WTC11 (cell line): Measurements from ENCODE around the gene TMCO2. TPM values are rescaled to one million over a fixed set of nuclear protein-coding genes. Genes with fewer than 3 reads are reported as not detected.

ENCODE experiments used
- ATAC-seq: fragments of 200-7000 bp; cut with Tn5 transposase; 2 replicates; pipeline ENCODE4 v1.10.0; 2021; ENCODE audit warnings: mild to moderate bottlenecking, moderate library complexity
- CTCF ChIA-PET: fragments of 300-600 bp; sonication (Branson Sonifier 250); formaldehyde crosslinking; loops from one replicate; lab custom pipeline; 2021; ENCODE audit warnings: antibody characterized with exemption; lab: Charles Lee
- POLR2A ChIA-PET: fragments of 350-600 bp; sonication (Branson Sonifier 250); formaldehyde crosslinking; loops from one replicate; lab custom pipeline; 2021; ENCODE audit warnings: antibody characterized with exemption; lab: Charles Lee
- DNase-seq: peaks from one replicate; pipeline ENCODE4 v3.0.0; 2021; ENCODE audit warnings: low spot score
- H3K27ac Mint-ChIP-seq: 2 replicates; pipeline ENCODE4 v1.8.0; 2021; ENCODE audit warnings: mixed read lengths
- H3K27me3 Mint-ChIP-seq: 2 replicates; pipeline ENCODE4 v1.8.0; 2021; ENCODE audit warnings: low read depth, mild to moderate bottlenecking, moderate library complexity, mixed read lengths
- H3K36me3 Mint-ChIP-seq: 2 replicates; pipeline ENCODE4 v1.8.0; 2021; ENCODE audit warnings: mixed read lengths
- H3K4me1 Mint-ChIP-seq: 2 replicates; pipeline ENCODE4 v1.8.0; 2022; ENCODE audit warnings: mixed read lengths
- H3K4me3 Mint-ChIP-seq: 2 replicates; pipeline ENCODE4 v1.8.0; 2021; ENCODE audit warnings: mild to moderate bottlenecking, moderate library complexity, mixed read lengths
- H3K9me3 Mint-ChIP-seq: 2 replicates; pipeline ENCODE4 v1.8.0; 2021; ENCODE audit warnings: mixed read lengths
- ATF3 ChIP-seq: sonication (generic); formaldehyde crosslinking; conservative IDR thresholded peaks from 2 replicates; pipeline ENCODE4 v1.8.1; 2022; ENCODE audit warnings: mild to moderate bottlenecking, missing genetic modification reagents
- CDX4 ChIP-seq: fragments of 250-450 bp; sonication (Bioruptor Pico); IDR thresholded peaks from 2 replicates; pipeline ENCODE4 v1.9.0; 2021; ENCODE audit warnings: moderate library complexity, mild to moderate bottlenecking, inconsistent platforms, borderline replicate concordance
- CREM ChIP-seq: sonication (generic); formaldehyde crosslinking; IDR thresholded peaks from 2 replicates; pipeline ENCODE4 v1.8.1; 2022; ENCODE audit warnings: mild to moderate bottlenecking, missing genetic modification reagents, moderate library complexity
- E2F4 ChIP-seq: sonication (generic); formaldehyde crosslinking; IDR thresholded peaks from 2 replicates; pipeline ENCODE4 v1.8.1; 2022; ENCODE audit warnings: low read depth, mild to moderate bottlenecking, moderate library complexity, missing genetic modification reagents, borderline replicate concordance
- FOXP1 ChIP-seq: sonication (generic); formaldehyde crosslinking; IDR thresholded peaks from 2 replicates; pipeline ENCODE4 v1.8.0; 2022; ENCODE audit warnings: missing genetic modification reagents, mild to moderate bottlenecking, moderate library complexity, borderline replicate concordance
- MLX ChIP-seq: sonication (generic); formaldehyde crosslinking; IDR thresholded peaks from 2 replicates; pipeline ENCODE4 v1.8.1; 2023; ENCODE audit warnings: mild to moderate bottlenecking, missing genetic modification reagents, moderate library complexity
- NFE2L1 ChIP-seq: sonication (generic); formaldehyde crosslinking; IDR thresholded peaks from 2 replicates; pipeline ENCODE4 v1.8.1; 2023; ENCODE audit warnings: missing genetic modification reagents
- PRDM15 ChIP-seq: sonication (generic); formaldehyde crosslinking; IDR thresholded peaks from 2 replicates; pipeline ENCODE4 v1.8.0; 2022; ENCODE audit warnings: missing genetic modification reagents
- RELA ChIP-seq: sonication (generic); formaldehyde crosslinking; IDR thresholded peaks from 2 replicates; pipeline ENCODE4 v1.8.1; 2022; ENCODE audit warnings: missing genetic modification reagents, mild to moderate bottlenecking, borderline replicate concordance
- SOX15 ChIP-seq: fragments of 250-450 bp; sonication (Bioruptor Pico); IDR thresholded peaks from 2 replicates; pipeline ENCODE4 v1.9.0; 2021; ENCODE audit warnings: mild to moderate bottlenecking
- ZBTB21 ChIP-seq: sonication (generic); formaldehyde crosslinking; IDR thresholded peaks from 2 replicates; pipeline ENCODE4 v1.8.1; 2023; ENCODE audit warnings: mild to moderate bottlenecking, missing genetic modification reagents, borderline replicate concordance
- ZNF232 ChIP-seq: sonication (generic); formaldehyde crosslinking; IDR thresholded peaks from 2 replicates; pipeline ENCODE4 v1.8.0; 2022; ENCODE audit warnings: mild to moderate bottlenecking, missing genetic modification reagents
- ZNF512 ChIP-seq: sonication (generic); formaldehyde crosslinking; IDR thresholded peaks from 2 replicates; pipeline ENCODE4 v1.8.1; 2022; ENCODE audit warnings: missing genetic modification reagents, borderline replicate concordance
- ZNF532 ChIP-seq: fragments of 250-450 bp; sonication (Bioruptor Pico); IDR thresholded peaks from 2 replicates; pipeline ENCODE4 v1.9.0; 2021; ENCODE audit warnings: mild to moderate bottlenecking, borderline replicate concordance
- total RNA-seq: library from RNA; stranded (reverse); gene quantifications from 3 replicates; pipeline ENCODE4 v1.2.3, GENCODE V29; 2021

TMCO2 gene
- total RNA-seq, 1 experiment from 2014 or later = not detected

GRCh38 chr1:40245686-40246085 is 2.1 kb upstream of the TMCO2 start:
- no peak for ATAC-seq
- no peaks in the 10 kb centered on the region for H3K27me3 Mint-ChIP-seq
- CTCF ChIA-PET = no interaction called here
- POLR2A ChIA-PET = no interaction called here
- H3K36me3 Mint-ChIP-seq = no peaks in the 10 kb centered on the region
- no peaks in the 10 kb centered on the region for H3K9me3 Mint-ChIP-seq
- no peaks in the 10 kb centered on the region for H3K4me1 Mint-ChIP-seq
- H3K27ac Mint-ChIP-seq = no peak overlapping the region
- TF ChIP-seq ATF3 (CRISPR knock-in tag) = no peak
- no peak for TF ChIP-seq RELA
- no peak for TF ChIP-seq SOX15
- TF ChIP-seq CREM (CRISPR knock-in tag) = no peak
- TF ChIP-seq MLX (CRISPR knock-in tag) = no peak
- no peak for TF ChIP-seq ZNF532 (CRISPR knock-in tag)
- TF ChIP-seq, all 79 proteins: peak for 0
- no peak overlapping the region for H3K4me3 Mint-ChIP-seq
- DNase-seq = no peak

GRCh38 chr1:40248412-40248811 is 675 bp downstream of the TMCO2 start:
- Mint-ChIP-seq H3K4me1 (no peaks in the 10 kb centered on the region), H3K4me3 (no peak overlapping the region), H3K27ac (no peak overlapping the region), H3K36me3 (no peaks in the 10 kb centered on the region), H3K27me3 (no peaks in the 10 kb centered on the region), H3K9me3 (no peaks in the 10 kb centered on the region)
- ChIA-PET POLR2A (interaction anchor here (0.6 kb wide), 1 partner anchor 52 kb away, joined by 5 read pairs; no protein-coding TSS in a partner anchor), CTCF (interaction anchor here (1.1 to 1.8 kb wide), 1 partner anchor 90 kb away, joined by 4 to 5 read pairs; no protein-coding TSS in a partner anchor)
- ATAC-seq (no peak), DNase-seq (no peak)
- TF ChIP-seq ZBTB21 (CRISPR knock-in tag) = no peak
- no peak for TF ChIP-seq E2F4
- no peak for TF ChIP-seq PRDM15 (CRISPR knock-in tag)
- no peak for TF ChIP-seq ZNF232
- TF ChIP-seq CDX4 (CRISPR knock-in tag) = no peak
- TF ChIP-seq RELA = no peak
- no peak for TF ChIP-seq FOXP1 (CRISPR knock-in tag)
- TF ChIP-seq NFE2L1 = no peak
- no peak for TF ChIP-seq ZNF512 (CRISPR knock-in tag)
